H1 (cell line): ENCODE results near the gene LNPEP. TPM values are rescaled to one million over a fixed set of nuclear protein-coding genes. Genes with fewer than 3 reads are reported as not detected.

Experiments used
- CTCF ChIA-PET: fragments of 300-600 bp; sonication (Branson Sonifier 250); formaldehyde crosslinking; loops from one replicate; lab custom pipeline; 2021; ENCODE audit not compliant: partially characterized antibody; lab: Charles Lee
- POLR2A ChIA-PET: fragments of 300-600 bp; sonication (Branson Sonifier 250); formaldehyde crosslinking; loops from one replicate; lab custom pipeline; 2021; ENCODE audit warnings: inconsistent platforms; ENCODE audit not compliant: partially characterized antibody; lab: Charles Lee
- DNase-seq, 2 experiments: peaks; one replicate each; pipeline versions ENCODE4 v3.0.0 to v3.0.0-alpha.2; 2010 to 2022; ENCODE audit warnings: low spot score in 2 of 2, low read depth in 1 of 2, mixed read lengths in 1 of 2
- FAIRE-seq: peaks from 2 replicates; lab custom pipeline; 2011; peaks lifted over from hg19 to GRCh38; lab: Jason Lieb, UNC
- H2AFZ ChIP-seq: 2 replicates; pipeline ENCODE4 v1.8.1; 2012; ENCODE audit warnings: low read length, inconsistent platforms
- H2AK5ac ChIP-seq: 2 replicates; pipeline ENCODE4 v1.6.1; 2013; ENCODE audit warnings: low read depth, low read length
- H2BK120ac ChIP-seq: replicated peaks from 2 replicates; pipeline ENCODE3; 2013; ENCODE audit warnings: low read depth, low read length, inconsistent platforms
- H2BK12ac ChIP-seq: 2 replicates; pipeline ENCODE4 v1.6.1; 2013; ENCODE audit warnings: low read depth, low read length
- H2BK15ac ChIP-seq: 2 replicates; pipeline ENCODE4 v1.6.1; 2013; ENCODE audit warnings: low read length
- H2BK20ac ChIP-seq: 2 replicates; pipeline ENCODE4 v1.6.1; 2013; ENCODE audit warnings: low read length
- H2BK5ac ChIP-seq: 2 replicates; pipeline ENCODE4 v1.6.1; 2013; ENCODE audit warnings: low read depth, low read length
- H3K14ac ChIP-seq: 2 replicates; pipeline ENCODE4 v1.6.1; 2013; ENCODE audit warnings: inconsistent platforms; ENCODE audit not compliant: insufficient read length
- H3K18ac ChIP-seq: 2 replicates; pipeline ENCODE4 v1.6.1; 2013; ENCODE audit warnings: low read length; ENCODE audit errors: extremely low read depth
- H3K23ac ChIP-seq: 2 replicates; pipeline ENCODE4 v1.6.1; 2013; ENCODE audit warnings: inconsistent platforms; ENCODE audit not compliant: insufficient read length
- H3K23me2 ChIP-seq: 2 replicates; pipeline ENCODE4 v1.6.1; 2013; ENCODE audit warnings: low read depth, low read length
- H3K27ac ChIP-seq: 2 replicates; pipeline ENCODE4 v1.6.1; 2011; ENCODE audit warnings: low read depth, low read length, inconsistent platforms
- H3K27me3 ChIP-seq, 4 experiments: replicated peaks in 1 of 4; 1 replicate in 1 of 4; 2 replicates in 3 of 4; pipeline versions ENCODE4 v1.6.1 to v1.8.1; 2011 to 2013; ENCODE audit warnings: low read length in 3 of 4, mild to moderate bottlenecking in 3 of 4, inconsistent platforms in 2 of 4, mixed read lengths in 2 of 4, moderate library complexity in 1 of 4; ENCODE audit not compliant: control insufficient read depth in 3 of 4, insufficient read depth in 3 of 4; ENCODE audit errors: extremely low read depth in 1 of 4
- H3K36me3 ChIP-seq, 4 experiments: 2 replicates each; pipeline versions ENCODE4 v1.6.1 to v1.8.1; 2011 to 2013; ENCODE audit warnings: mild to moderate bottlenecking in 4 of 4, low read length in 3 of 4, moderate library complexity in 2 of 4, control low read depth in 1 of 4, inconsistent platforms in 1 of 4; ENCODE audit not compliant: insufficient read depth in 4 of 4, control insufficient read depth in 2 of 4
- H3K4ac ChIP-seq: replicated peaks from 2 replicates; pipeline ENCODE3; 2013; ENCODE audit warnings: low read length, low read depth, mixed read lengths, inconsistent platforms; ENCODE audit not compliant: insufficient read length
- H3K4me1 ChIP-seq, 4 experiments: replicated peaks in 1 of 4; 1 replicate in 1 of 4; 2 replicates in 3 of 4; pipeline versions ENCODE4 v1.6.1 to v1.8.1; 2011 to 2013; ENCODE audit warnings: low read length in 3 of 4, inconsistent platforms in 2 of 4, mixed read lengths in 1 of 4; ENCODE audit not compliant: insufficient read depth in 4 of 4, control insufficient read depth in 3 of 4
- H3K4me2 ChIP-seq, 2 experiments: 2 replicates each; pipeline versions ENCODE4 v1.6.1 to v1.8.1; 2011 to 2013; ENCODE audit warnings: low read depth in 2 of 2, low read length in 2 of 2, control low read depth in 1 of 2, inconsistent platforms in 1 of 2, mild to moderate bottlenecking in 1 of 2; ENCODE audit not compliant: insufficient read depth in 1 of 2
- H3K4me3 ChIP-seq, 4 experiments: fragments of 200-600, 300-600 bp in 1 of 4; sonication (generic), shearing (Covaris generic), sonication (Bioruptor Twin) in 1 of 4; 2 replicates each; pipeline versions ENCODE4 v1.5.1 to v1.8.1; 2011 to 2016; ENCODE audit warnings: low read length in 4 of 4, low read depth in 3 of 4, control low read depth in 2 of 4, inconsistent platforms in 2 of 4, mild to moderate bottlenecking in 2 of 4, mixed read lengths in 1 of 4, moderate library complexity in 1 of 4; ENCODE audit not compliant: insufficient read depth in 2 of 4; ENCODE audit errors: extremely low read depth in 1 of 4
- H3K56ac ChIP-seq: replicated peaks from 2 replicates; pipeline ENCODE3; 2013; ENCODE audit warnings: low read depth, mild to moderate bottlenecking, mixed read lengths, low read length, inconsistent platforms; ENCODE audit not compliant: insufficient read length
- H3K79me1 ChIP-seq: 2 replicates; pipeline ENCODE4 v1.6.1; 2013; ENCODE audit warnings: low read depth, low read length, control low read depth
- H3K79me2 ChIP-seq, 2 experiments: 2 replicates each; pipeline versions ENCODE4 v1.6.1 to v1.8.1; 2012 to 2013; ENCODE audit warnings: low read length in 2 of 2, mild to moderate bottlenecking in 2 of 2, inconsistent platforms in 1 of 2; ENCODE audit not compliant: insufficient read depth in 2 of 2, control insufficient read depth in 1 of 2
- H3K9ac ChIP-seq, 4 experiments: replicated peaks in 1 of 4; 1 replicate in 1 of 4; 2 replicates in 3 of 4; pipeline versions ENCODE4 v1.6.1 to v1.8.1; 2011 to 2013; ENCODE audit warnings: low read depth in 3 of 4, low read length in 3 of 4, control low read depth in 2 of 4, mild to moderate bottlenecking in 2 of 4, moderate library complexity in 2 of 4, inconsistent platforms in 1 of 4; ENCODE audit errors: extremely low read depth in 1 of 4
- H3K9me3 ChIP-seq, 2 experiments: 2 replicates each; pipeline versions ENCODE4 v1.6.1 to v1.8.1; 2012 to 2013; ENCODE audit warnings: mild to moderate bottlenecking in 2 of 2, moderate library complexity in 2 of 2, control low read depth in 1 of 2, inconsistent platforms in 1 of 2, low read depth in 1 of 2, low read length in 1 of 2, mixed read lengths in 1 of 2; ENCODE audit not compliant: insufficient read depth in 2 of 2
- H4K20me1 ChIP-seq, 2 experiments: replicated peaks in 1 of 2; 2 replicates each; pipeline versions ENCODE3 to v1.8.1; 2011 to 2013; ENCODE audit warnings: inconsistent platforms in 2 of 2, low read length in 2 of 2, mild to moderate bottlenecking in 1 of 2; ENCODE audit not compliant: insufficient read depth in 2 of 2, control insufficient read depth in 1 of 2
- H4K5ac ChIP-seq: 2 replicates; pipeline ENCODE4 v1.6.1; 2013; ENCODE audit warnings: low read length, low read depth, mixed read lengths, inconsistent platforms; ENCODE audit not compliant: insufficient read length
- H4K8ac ChIP-seq: 2 replicates; pipeline ENCODE4 v1.8.0; 2013; ENCODE audit warnings: mild to moderate bottlenecking, moderate library complexity, low read length, inconsistent platforms; ENCODE audit not compliant: insufficient read depth; ENCODE audit errors: extremely low read depth
- H4K91ac ChIP-seq: replicated peaks from 2 replicates; pipeline ENCODE3; 2013; ENCODE audit warnings: low read length, mixed read lengths, inconsistent platforms; ENCODE audit not compliant: insufficient read length
- ATF3 ChIP-seq: IDR thresholded peaks from 2 replicates; pipeline ENCODE4 v1.6.1; 2011; ENCODE audit warnings: low read depth, mild to moderate bottlenecking, low read length; ENCODE audit not compliant: insufficient read depth
- CTCF ChIP-seq, 3 experiments: IDR thresholded peaks; 1 replicate in 2 of 3; 2 replicates in 1 of 3; pipeline versions ENCODE4 v1.5.1 to v1.6.1; 2011; ENCODE audit warnings: low read length in 3 of 3, mild to moderate bottlenecking in 3 of 3, inconsistent platforms in 2 of 3, low read depth in 1 of 3, moderate library complexity in 1 of 3; ENCODE audit not compliant: insufficient read depth in 1 of 3; ENCODE audit errors: control extremely low read depth in 1 of 3
- EZH2 ChIP-seq: fragments of 200-600 bp; sonication (generic); IDR thresholded peaks from 2 replicates; pipeline ENCODE4 v1.7.1; 2012; ENCODE audit warnings: low read depth, mild to moderate bottlenecking, moderate library complexity, low read length, inconsistent platforms; ENCODE audit not compliant: severe bottlenecking
- RBBP5 ChIP-seq: IDR thresholded peaks from 2 replicates; pipeline ENCODE4 v1.7.1; 2012; ENCODE audit warnings: low read depth, mild to moderate bottlenecking, inconsistent platforms, low read length, moderate library complexity, borderline replicate concordance
- SRF ChIP-seq: IDR thresholded peaks from 2 replicates; pipeline ENCODE4 v1.6.1; 2011; ENCODE audit warnings: mild to moderate bottlenecking, low read depth, low read length, moderate library complexity
- SUZ12 ChIP-seq: fragments of 200-600 bp; sonication (generic); IDR thresholded peaks from 2 replicates; pipeline ENCODE4 v1.6.1; 2012; ENCODE audit warnings: mild to moderate bottlenecking, inconsistent platforms, low read length, moderate library complexity, mixed read lengths
- polyA plus RNA-seq, 7 experiments: library from polyadenylated mRNA; depleted of rRNA in 3 of 7; stranded (reverse) in 5 of 7; unstranded in 2 of 7; fragments of >200 nt in 5 of 7; fragments of 200-250 nt in 2 of 7; gene quantifications; 1 replicate in 5 of 7; 2 replicates in 1 of 7; 4 replicates in 1 of 7; pipeline versions ENCODE4 v1.2.1 to v1.2.3, GENCODE V29; 2011 to 2013; ENCODE audit warnings: missing spikeins in 2 of 7, mixed read lengths in 2 of 7
- total RNA-seq: library from RNA; stranded (reverse); fragmentation: NEBNext Ultra II Directional; extraction: Animal tissue kit (Norgen Biotek cat#: 25700); gene quantifications from 2 replicates; pipeline ENCODE4 v1.2.1, GENCODE V29; 2021

LNPEP gene
- total and polyA plus RNA-seq, 2 of the 8 experiments (the other 6 are each of a cell fraction or from before 2014, with no cell fraction given), result 1.8 to 4.5 TPM

GRCh38 chr5:96975656-96976055 lies 39.8 kb downstream of the LNPEP start:
- Histone ChIP-seq H2BK5ac (no peak overlapping the region), H4K20me1 (no peaks in the 10 kb centered on the region), H2AK5ac (no peak overlapping the region), H2BK20ac (no peak overlapping the region), H3K9ac (no peak overlapping the region), H2AFZ (no peak overlapping the region), H3K4me2 (no peak overlapping the region), H3K9me3 (no peaks in the 10 kb centered on the region), H3K4me1 (peaks cover 0 to 3% (median 1%) of the 10 kb centered on the region in 4 experiments; a peak in 1 of 7 replicates), H4K5ac (no peak overlapping the region), H3K23ac (no peak overlapping the region), H3K27ac (no peak overlapping the region), H2BK12ac (no peak overlapping the region), H3K36me3 (no peaks in the 10 kb centered on the region), H3K4ac (no peak overlapping the region), H3K4me3 (no peak overlapping the region), H4K8ac (no peak overlapping the region), H3K14ac (no peak overlapping the region), H3K79me2 (no peaks in the 10 kb centered on the region), H2BK15ac (no peak overlapping the region), H3K56ac (no peak overlapping the region), H3K18ac (no peak overlapping the region), H3K23me2 (no peaks in the 10 kb centered on the region), H4K91ac (no peak overlapping the region), H3K79me1 (no peaks in the 10 kb centered on the region), H2BK120ac (no peak overlapping the region), H3K27me3 (no peaks in the 10 kb centered on the region)
- FAIRE-seq, result no peak
- DNase-seq, result no peak
- POLR2A ChIA-PET, result no interaction called here
- TF ChIP-seq SUZ12, result no peak
- TF ChIP-seq ATF3, result no peak
- no peak for TF ChIP-seq CTCF (IDR thresholded peaks at IDR 0.05; ENCODE audit: control extremely low read depth in 1 of 3, insufficient read depth in 1 of 3, low read depth in 1 of 3, low read length in 3 of 3)
- no peak for TF ChIP-seq RBBP5
- TF ChIP-seq SRF, result no peak
- no peak for TF ChIP-seq EZH2
- CTCF ChIA-PET, result no interaction called here
